ENCODE results near the gene ZNF804B. TPM values are rescaled to one million over a fixed set of nuclear protein-coding genes. Genes with fewer than 3 reads are reported as not detected.
A peak's percentile ranks its signal among the peaks of the same experiment; 100 is the strongest.

ZNF804B gene
- total RNA-seq, 1 donor from 2014 or later, result not detected

DNA sequence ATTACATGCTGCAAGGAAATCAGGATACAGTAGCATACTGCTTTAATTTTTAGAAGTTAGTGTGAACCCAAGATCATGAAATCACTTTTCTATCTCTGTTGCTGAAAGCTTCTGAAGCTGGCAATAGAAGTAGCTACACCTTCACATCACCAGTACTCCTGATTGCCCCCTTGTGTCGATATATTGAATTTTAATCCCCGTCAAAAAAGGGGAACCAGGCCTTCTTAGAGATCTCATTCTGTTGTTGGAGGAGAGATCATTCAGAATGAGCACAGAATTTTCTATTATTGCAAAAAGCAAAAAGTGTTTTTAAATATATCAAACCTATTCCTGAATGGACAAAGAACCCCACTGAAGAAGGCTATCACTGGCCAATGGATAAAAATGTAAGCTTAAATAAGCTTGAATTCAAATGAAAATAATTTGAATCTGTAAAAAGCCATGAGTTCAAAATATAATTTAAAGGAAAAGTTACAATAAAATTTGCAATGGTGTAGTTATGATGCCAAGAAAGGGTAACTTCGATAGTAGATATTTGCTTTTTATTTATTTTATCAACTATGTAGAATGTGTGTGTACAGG is 75.7 kb downstream of the ZNF804B start:
- DNase-seq (ENCODE audit: low read depth in 2 of 2), result peak; percentile 12 to 41

DNA sequence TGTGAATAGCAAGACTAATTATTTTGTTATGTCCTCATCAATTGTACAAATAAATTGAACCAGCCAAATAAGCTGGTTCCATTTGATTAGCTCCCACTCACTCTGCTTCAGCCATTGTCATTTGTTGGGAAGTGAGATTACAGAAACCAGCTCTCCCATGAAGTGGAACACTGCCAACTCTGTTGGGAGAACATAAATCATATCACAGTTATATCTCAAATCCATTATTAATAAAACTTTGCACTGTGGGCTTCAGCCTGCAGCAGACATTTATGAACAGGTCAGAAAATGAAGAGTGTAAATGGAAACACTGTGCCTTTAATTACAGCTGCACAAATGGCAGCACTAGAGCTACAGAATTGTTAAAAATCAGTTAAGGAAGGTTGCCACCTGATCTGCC is 82.7 kb downstream of the ZNF804B start:
- DNase-seq (ENCODE audit: low read depth in 2 of 2), result no peak

- DNase-seq (ENCODE audit: low read depth in 2 of 2), result no peak
Observed at GRCh38 chr7:88845091-88845490, 85.6 kb downstream of the ZNF804B start.

- DNase-seq (ENCODE audit: low read depth in 2 of 2), result no peak
Observed at GRCh38 chr7:88851220-88851619, 91.7 kb downstream of the ZNF804B start.

- no peak for DNase-seq (ENCODE audit: low read depth in 2 of 2)
Observed at GRCh38 chr7:88859288-88859687, 99.8 kb downstream of the ZNF804B start.

DNA sequence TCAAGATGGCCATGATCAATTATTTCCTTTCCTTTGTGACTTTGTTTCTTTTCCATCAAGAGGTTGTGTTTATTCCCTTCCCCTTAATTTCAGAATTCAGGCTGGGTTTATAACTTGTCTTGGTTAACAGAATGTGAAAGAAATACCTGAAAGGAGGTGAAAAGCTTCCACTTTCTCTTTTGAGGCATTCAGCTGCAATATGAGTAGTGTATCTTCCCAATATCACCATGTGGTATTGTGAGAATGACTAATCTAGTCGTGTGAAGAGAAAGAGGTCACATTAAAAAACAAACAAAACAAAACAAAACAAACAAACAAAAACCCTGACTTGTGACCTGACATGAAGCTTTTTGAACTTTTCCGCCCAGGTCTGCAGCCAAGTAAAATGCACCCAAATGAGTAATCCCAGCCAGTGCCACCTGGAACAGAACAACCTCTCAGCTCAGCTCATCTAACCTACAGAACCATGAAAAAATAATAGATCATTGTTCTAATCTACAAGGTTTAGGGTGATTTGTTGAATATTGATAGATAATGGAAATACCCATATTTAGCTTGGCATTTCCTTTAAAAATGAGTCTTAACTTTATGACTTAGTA is 106.9 kb downstream of the ZNF804B start:
- DNase-seq (ENCODE audit: low read depth in 2 of 2), result no peak

GRCh38 chr7:88867158-88867557 is 107.7 kb downstream of the ZNF804B start:
- no peak for DNase-seq (ENCODE audit: low read depth in 2 of 2)

- DNase-seq (ENCODE audit: low read depth in 2 of 2), result no peak
Observed at GRCh38 chr7:88868456-88868855, 109.0 kb downstream of the ZNF804B start.

- no peak for DNase-seq (ENCODE audit: low read depth in 2 of 2)
Observed at GRCh38 chr7:88881136-88881535, 121.6 kb downstream of the ZNF804B start.

DNA sequence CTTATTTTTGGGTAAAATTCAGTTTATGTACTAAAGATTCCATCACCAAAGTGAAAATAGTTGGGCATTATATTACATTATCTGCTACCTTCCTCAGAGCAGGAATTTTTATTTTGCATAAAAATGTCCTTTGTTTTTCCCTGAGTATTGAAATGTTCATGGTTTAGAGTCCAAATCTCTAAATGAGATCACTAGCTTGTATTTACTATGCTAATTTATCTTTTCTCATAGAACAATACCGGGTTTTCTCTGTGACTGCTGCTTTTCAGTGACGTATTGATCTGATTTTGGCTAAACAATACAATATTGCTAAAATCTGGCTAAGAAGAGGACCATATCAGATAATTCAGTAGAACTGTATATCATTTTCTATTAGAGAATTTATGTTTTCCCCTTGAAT is 125.6 kb downstream of the ZNF804B start:
- DNase-seq (ENCODE audit: low read depth in 2 of 2), result no peak

DNA sequence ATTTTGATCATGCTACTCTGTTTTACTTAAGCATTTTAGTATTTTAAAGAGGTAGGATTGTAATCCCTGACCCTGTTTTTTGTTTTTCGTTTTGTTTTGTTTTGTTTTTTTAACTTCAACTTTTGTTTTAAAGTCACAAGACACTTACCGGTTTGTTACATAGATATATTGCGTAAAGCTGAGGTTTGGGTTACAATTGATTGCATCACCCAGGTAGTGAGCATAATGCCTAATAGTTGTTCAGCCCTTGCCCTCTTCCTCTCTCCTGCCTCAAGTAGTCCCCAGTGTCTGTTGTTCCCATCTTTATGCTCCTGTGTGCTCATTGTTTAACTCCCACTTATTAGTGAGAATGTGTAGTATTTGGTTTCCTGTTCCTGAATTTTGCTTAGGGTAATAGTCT is 129.2 kb downstream of the ZNF804B start:
- no peak for DNase-seq (ENCODE audit: low read depth in 2 of 2)

DNA sequence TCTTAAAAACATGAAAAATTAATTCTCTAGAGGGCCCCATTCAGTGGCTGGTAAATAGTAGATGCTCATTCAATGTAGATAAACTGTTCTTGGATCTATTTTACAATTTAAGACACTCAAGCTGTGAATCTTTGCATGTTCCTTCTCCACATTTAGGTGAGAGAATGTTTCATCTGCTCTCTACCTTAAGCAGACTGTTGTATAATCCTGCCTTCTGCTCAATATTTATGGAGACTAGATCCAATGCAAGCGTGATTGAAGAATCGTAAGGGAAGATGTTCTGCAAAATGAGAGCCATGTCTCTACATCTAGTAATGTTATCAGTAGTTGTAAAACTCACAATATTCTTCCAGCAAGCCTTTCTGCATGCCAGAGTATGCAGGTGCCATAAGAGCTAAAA is 151.0 kb downstream of the ZNF804B start:
- no peak for DNase-seq (ENCODE audit: low read depth in 2 of 2)

- no peak for DNase-seq (ENCODE audit: low read depth in 2 of 2)
Observed at GRCh38 chr7:88912852-88913251, 153.4 kb downstream of the ZNF804B start.

- DNase-seq (ENCODE audit: low read depth in 2 of 2), result no peak
Observed at GRCh38 chr7:88915615-88916014, 156.1 kb downstream of the ZNF804B start.

DNA sequence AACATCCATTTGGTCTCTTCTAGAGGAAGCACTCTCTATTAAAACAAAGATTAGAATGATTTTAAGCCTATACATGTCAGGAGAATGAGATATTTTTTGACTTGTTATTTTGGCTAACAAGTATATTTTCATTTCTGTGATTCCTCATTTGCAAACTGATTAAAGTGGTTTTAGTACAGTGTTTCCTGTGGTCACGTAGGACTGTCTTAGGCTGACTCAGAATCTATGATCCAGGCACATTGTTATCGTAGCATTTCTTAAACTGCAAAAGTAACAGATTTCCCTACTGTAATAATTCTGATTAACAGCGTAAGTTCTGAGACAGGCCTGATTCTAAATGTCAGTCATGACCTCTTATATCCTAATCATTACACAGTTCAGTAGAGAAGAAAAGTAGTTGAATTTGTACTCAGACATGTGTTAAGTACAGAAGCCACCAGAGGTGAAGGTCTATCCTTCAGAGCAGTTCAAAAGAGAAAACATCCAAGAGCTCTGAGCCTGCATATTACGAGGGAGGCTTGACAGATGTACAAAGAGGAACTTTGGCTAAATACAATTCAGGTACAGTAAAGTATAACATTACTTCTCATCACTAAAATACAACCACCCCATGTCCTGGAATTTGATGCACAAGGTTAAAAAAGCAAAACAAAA is 160.1 kb downstream of the ZNF804B start:
- DNase-seq (ENCODE audit: low read depth in 2 of 2), result no peak

DNA sequence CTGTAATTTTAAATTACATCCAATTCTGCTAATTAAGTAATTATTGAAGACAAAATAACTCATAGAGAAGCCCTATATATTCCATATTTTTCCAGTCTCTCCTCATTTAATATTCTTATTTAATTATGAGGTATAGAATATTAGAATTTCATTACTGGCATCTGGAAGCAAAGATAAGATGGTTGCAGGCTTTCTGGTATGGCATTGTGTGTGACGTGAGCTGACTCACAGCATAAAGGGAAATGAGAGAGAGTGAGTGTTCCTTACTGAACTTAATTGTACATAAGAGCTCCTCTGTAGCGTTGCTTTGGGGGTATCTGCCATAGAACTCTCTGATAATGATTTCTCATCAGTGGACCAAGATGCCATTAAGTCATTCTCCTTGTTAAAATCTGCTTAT is 163.4 kb downstream of the ZNF804B start:
- DNase-seq (ENCODE audit: low read depth in 2 of 2), result no peak

DNA sequence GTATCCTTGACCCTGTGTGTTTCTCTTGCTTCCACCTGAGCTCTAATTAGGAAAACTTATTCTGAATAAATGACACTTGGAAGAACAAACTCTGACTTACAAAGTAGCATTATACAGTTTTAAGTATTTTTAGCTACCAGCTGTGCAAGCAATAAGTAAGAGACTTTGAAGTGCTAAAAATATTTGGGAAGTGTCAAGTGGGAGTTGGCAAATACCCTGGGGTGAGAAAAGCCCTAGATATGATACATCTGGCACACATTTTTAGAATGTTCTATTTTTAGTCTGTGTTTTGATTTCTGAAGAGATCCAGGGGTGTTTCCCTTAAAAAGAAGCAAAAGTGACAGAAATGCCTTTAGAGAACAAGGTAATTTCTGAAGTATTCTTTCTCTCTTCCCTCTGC is 168.8 kb downstream of the ZNF804B start:
- DNase-seq (ENCODE audit: low read depth in 2 of 2), result no peak

DNA sequence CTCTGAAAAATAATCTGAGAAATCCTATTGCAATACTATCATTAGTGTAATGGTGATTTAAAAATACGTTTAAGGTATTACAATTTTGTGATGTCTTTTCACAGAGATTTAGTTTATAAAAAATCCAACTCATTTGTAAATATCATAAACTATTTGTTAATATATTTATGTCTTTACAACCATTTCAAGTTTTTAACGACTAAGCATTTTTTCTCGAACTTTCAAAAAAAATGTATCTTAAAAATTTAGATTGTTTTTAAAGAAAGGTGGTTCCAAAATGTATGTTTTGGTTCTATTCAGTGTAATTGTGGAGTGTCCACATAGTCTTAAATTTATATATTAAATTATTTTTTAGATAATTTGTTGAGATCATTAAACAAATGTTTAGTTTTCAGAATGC is 170.2 kb downstream of the ZNF804B start:
- no peak for DNase-seq (ENCODE audit: low read depth in 2 of 2)

GRCh38 chr7:88933285-88933684 is 173.8 kb downstream of the ZNF804B start:
- DNase-seq (ENCODE audit: low read depth in 2 of 2), result no peak

GRCh38 chr7:88942815-88943501 is 183.5 kb downstream of the ZNF804B start:
- DNase-seq (ENCODE audit: low read depth in 2 of 2), result no peak

DNA sequence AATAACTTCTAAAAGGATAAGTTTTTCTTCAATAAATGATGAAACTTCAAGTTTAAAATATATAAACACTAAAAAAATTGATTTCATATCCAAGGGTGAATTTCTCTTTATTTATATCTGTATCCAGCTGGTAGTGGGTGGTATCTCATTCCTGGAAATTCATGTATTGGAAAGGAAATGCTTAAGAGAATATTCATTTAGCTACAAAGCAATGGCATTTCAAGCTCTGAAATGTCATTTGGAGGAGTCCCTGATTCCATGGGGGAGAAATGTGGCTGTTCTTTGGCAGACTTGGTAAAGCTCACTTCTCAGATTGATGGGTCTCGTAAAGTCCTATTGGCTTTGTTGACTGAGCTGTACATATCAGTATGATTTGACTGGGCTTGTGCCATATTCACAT is 192.3 kb downstream of the ZNF804B start:
- no peak for DNase-seq (ENCODE audit: low read depth in 2 of 2)

DNA sequence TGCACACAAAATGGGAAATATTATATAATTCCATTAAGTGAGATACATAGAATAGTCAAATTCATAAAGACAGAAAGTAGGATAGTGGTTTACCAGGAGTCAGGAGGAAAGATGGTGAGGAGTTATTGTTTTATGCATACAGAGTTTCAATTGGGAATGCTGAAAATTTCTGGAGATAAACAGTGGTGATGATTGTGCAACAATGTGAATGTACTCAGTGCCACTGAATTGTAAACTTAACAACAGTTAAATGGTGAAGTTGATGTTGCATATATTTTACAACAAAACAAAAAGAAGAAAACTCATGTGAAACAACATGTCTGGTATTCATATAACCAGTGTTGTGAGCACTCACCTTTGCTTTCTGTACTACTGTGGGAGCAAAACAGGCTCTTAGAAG is 204.9 kb downstream of the ZNF804B start:
- no peak for DNase-seq (ENCODE audit: low read depth in 2 of 2)

DNA sequence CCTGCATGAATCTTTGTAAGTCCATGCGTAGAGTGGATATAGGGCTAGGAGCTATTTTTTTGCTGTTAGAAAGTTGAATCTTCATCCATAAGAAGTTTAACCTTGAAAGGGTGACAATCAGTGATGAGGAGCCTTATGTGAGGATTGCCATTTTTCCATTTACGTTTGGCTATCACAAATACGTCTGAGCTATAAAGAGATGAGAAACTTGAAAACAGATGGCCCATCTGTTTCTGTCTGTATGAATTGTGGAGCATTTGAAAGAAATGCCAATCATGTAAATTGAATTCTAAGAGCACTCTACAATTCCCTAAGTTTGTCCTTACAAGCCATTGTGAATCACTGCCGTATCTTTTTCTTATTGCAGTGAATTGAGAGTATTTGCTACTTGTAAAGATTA is 205.9 kb downstream of the ZNF804B start:
- DNase-seq (ENCODE audit: low read depth in 2 of 2), result no peak

Data from dermis microvascular lymphatic vessel endothelial cell (primary cell).